ENCODE measurements around the gene EIF2D. TPM values are rescaled to one million over a fixed set of nuclear protein-coding genes. Genes with fewer than 3 reads are reported as not detected.

Gene EIF2D
- total and polyA plus RNA-seq, 2 of the 13 experiments (the other 11 are each of a cell fraction or from before 2014, with no cell fraction given): 45.1 to 64.9 TPM

- FAIRE-seq (no peak), ATAC-seq (no peak), DNase-seq (ENCODE audit: low spot score) (no peak)
- intact Hi-C loops (cut with micrococcal nuclease; ENCODE audit: unreplicated experiment) (no loop called here), in situ Hi-C loops (cut with HindIII; ENCODE audit: extremely low pct_ligation_motif_present, low pct_unique_long_range_greater_than_20kb) (no loop called here)
- Histone ChIP-seq H3K27me3 (ENCODE audit: control insufficient read depth in 1 of 2, insufficient read depth in 2 of 2, low read length in 2 of 2) (no peaks in the 10 kb centered on the region; a peak in 1 of 5 replicates), H4K20me1 (ENCODE audit: insufficient read depth, low read length) (no peaks in the 10 kb centered on the region), H3K27ac (ENCODE audit: extremely low read length, insufficient read depth, low read length) (no peak overlapping the region), H3K4me2 (ENCODE audit: low read depth, low read length) (no peak overlapping the region), H3K9me3 (ENCODE audit: low read length) (no peaks in the 10 kb centered on the region), H3K79me2 (ENCODE audit: insufficient read depth, low read length) (no peaks in the 10 kb centered on the region), H3K36me3 (replicated peaks in 1 of 2; ENCODE audit: control insufficient read depth in 1 of 2, insufficient read depth in 2 of 2, low read length in 2 of 2) (no peaks in the 10 kb centered on the region), H3K9ac (ENCODE audit: insufficient read depth, low read depth, low read length) (no peak overlapping the region), H2AFZ (ENCODE audit: low read length) (no peak overlapping the region), H3K4me1 (ENCODE audit: insufficient read depth, low read length) (no peaks in the 10 kb centered on the region), H3K4me3 (replicated peaks in 1 of 3; ENCODE audit: insufficient read depth in 1 of 3, low read depth in 2 of 3, low read length in 3 of 3) (no peak overlapping the region)
- 86% methylated on average over 6 of the region's 10 CpGs for WGBS (ENCODE audit: low lambda C conversion rate)
- POLR2A ChIA-PET: no interaction called here
- TF ChIP-seq ZFP37 (CRISPR knock-in tag; IDR thresholded peaks at IDR 0.05; ENCODE audit: borderline replicate concordance): no peak
- no peak for TF ChIP-seq TCF7L2 (IDR thresholded peaks at IDR 0.05; ENCODE audit: low read depth, low read length)
- no peak for TF ChIP-seq SAP130 (CRISPR knock-in tag; IDR thresholded peaks at IDR 0.05; ENCODE audit: low read depth)
- no peak for TF ChIP-seq PAXIP1 (CRISPR knock-in tag; conservative IDR thresholded peaks at IDR 0.05)
- no peak for TF ChIP-seq ZNF557 (CRISPR knock-in tag; IDR thresholded peaks at IDR 0.05)
- no peak for TF ChIP-seq SSRP1 (CRISPR knock-in tag; IDR thresholded peaks at IDR 0.05)
- no peak for TF ChIP-seq RFX3 (CRISPR knock-in tag; IDR thresholded peaks at IDR 0.05)
- no peak for TF ChIP-seq ZNF138 (CRISPR knock-in tag; IDR thresholded peaks at IDR 0.05; ENCODE audit: low read depth)
- no peak for TF ChIP-seq ARNT (IDR thresholded peaks at IDR 0.05)
- no peak for TF ChIP-seq MEIS1 (CRISPR knock-in tag; IDR thresholded peaks at IDR 0.05; ENCODE audit: borderline replicate concordance)
- no peak for TF ChIP-seq NAIF1 (CRISPR knock-in tag; IDR thresholded peaks at IDR 0.05; ENCODE audit: borderline replicate concordance)
- TF ChIP-seq MIER3 (CRISPR knock-in tag; IDR thresholded peaks at IDR 0.05; ENCODE audit: borderline replicate concordance): no peak
- CTCF ChIA-PET (ENCODE audit: low intra/inter-chr PET ratio, low total read pairs): no interaction called here
- BruUV-seq (replicated peaks): no TSS peak
Observed at GRCh38 chr1:206568256-206568655, 44.0 kb downstream of the EIF2D start.
